Progenitor cell of endocrine pancreas (in vitro differentiated cells): Measurements from ENCODE around the gene PALM2AKAP2. TPM values are rescaled to one million over a fixed set of nuclear protein-coding genes. Genes with fewer than 3 reads are reported as not detected.

Experiments
- DNase-seq: peaks from one replicate; pipeline ENCODE4 v3.0.0; 2021; ENCODE audit warnings: low spot score; ENCODE audit not compliant: unreplicated experiment
- H3K27ac Mint-ChIP-seq: 2 replicates; pipeline ENCODE4 v1.8.0; 2021; ENCODE audit warnings: mild to moderate bottlenecking, moderate library complexity, mixed read lengths
- H3K27me3 Mint-ChIP-seq: 2 replicates; pipeline ENCODE4 v1.8.0; 2021; ENCODE audit warnings: mixed read lengths
- H3K36me3 Mint-ChIP-seq: 2 replicates; pipeline ENCODE4 v1.8.0; 2022; ENCODE audit warnings: mixed read lengths; ENCODE audit not compliant: insufficient read depth
- H3K4me1 Mint-ChIP-seq: 2 replicates; pipeline ENCODE4 v1.8.0; 2021; ENCODE audit warnings: low read depth, mixed read lengths
- H3K4me3 Mint-ChIP-seq: 2 replicates; pipeline ENCODE4 v1.8.0; 2021; ENCODE audit warnings: low read depth, mild to moderate bottlenecking, moderate library complexity, mixed read lengths
- H3K9me3 Mint-ChIP-seq: 2 replicates; pipeline ENCODE4 v1.8.0; 2021; ENCODE audit warnings: low read depth, mixed read lengths
- CTCF ChIP-seq: fragments of 200-600 bp; sonication (generic); IDR thresholded peaks from one replicate; pipeline ENCODE4 v1.5.0; 2021; ENCODE audit warnings: antibody characterized with exemption, mild to moderate bottlenecking; ENCODE audit not compliant: unreplicated experiment
- total RNA-seq: library from RNA; stranded (reverse); gene quantifications from 2 replicates; pipeline ENCODE4 v1.2.1, GENCODE V29; 2021

PALM2AKAP2 gene
- total RNA-seq, 1 donor from 2014 or later: 0.74 TPM

- H3K9me3 Mint-ChIP-seq: no peaks in the 10 kb centered on the region
- peaks cover 25% of the 10 kb centered on the region for H3K27me3 Mint-ChIP-seq
- no peak overlapping the region for H3K4me3 Mint-ChIP-seq
- no peak overlapping the region for H3K27ac Mint-ChIP-seq
- H3K4me1 Mint-ChIP-seq: peaks cover 11% of the 10 kb centered on the region
- no peak for TF ChIP-seq CTCF
- no peak for DNase-seq
- no peaks in the 10 kb centered on the region for H3K36me3 Mint-ChIP-seq
These were observed 8.9 kb upstream of the PALM2AKAP2 start for GRCh38 chr9:109771087-109771486.

GRCh38 chr9:109771796-109772531, 8.0 kb upstream of the PALM2AKAP2 start:
- H3K27ac Mint-ChIP-seq: no peak overlapping the region
- no peaks in the 10 kb centered on the region for H3K9me3 Mint-ChIP-seq
- no peak for DNase-seq
- no peak overlapping the region for H3K4me3 Mint-ChIP-seq
- peaks cover 11% of the 10 kb centered on the region for H3K4me1 Mint-ChIP-seq
- TF ChIP-seq CTCF: no peak
- H3K36me3 Mint-ChIP-seq: no peaks in the 10 kb centered on the region
- H3K27me3 Mint-ChIP-seq: peaks cover 31% of the 10 kb centered on the region

DNA sequence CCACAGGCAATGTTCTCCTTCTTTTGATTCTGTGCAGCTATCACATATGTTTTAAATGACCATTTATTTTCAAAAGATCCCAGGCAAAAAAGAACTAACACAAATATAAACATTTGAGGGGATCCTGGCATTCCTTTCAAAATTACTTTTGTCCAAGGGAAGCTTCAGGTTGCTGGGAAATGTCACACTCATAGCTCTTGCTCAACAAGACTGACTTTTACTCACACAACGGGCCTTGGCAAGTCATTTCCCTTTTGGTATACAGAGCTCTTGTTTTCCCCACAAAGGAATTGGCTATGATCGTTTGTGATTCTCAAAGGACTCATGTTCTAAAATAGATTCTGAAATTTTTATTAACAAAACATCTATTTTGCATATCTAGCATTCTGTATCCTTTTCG, 4.5 kb upstream of the PALM2AKAP2 start:
- Mint-ChIP-seq H3K9me3 (no peaks in the 10 kb centered on the region), H3K27ac (no peak overlapping the region), H3K4me1 (peaks cover 8% of the 10 kb centered on the region), H3K4me3 (no peak overlapping the region), H3K27me3 (peaks cover 50% of the 10 kb centered on the region), H3K36me3 (no peaks in the 10 kb centered on the region)
- no peak for DNase-seq
- TF ChIP-seq CTCF: no peak

DNA sequence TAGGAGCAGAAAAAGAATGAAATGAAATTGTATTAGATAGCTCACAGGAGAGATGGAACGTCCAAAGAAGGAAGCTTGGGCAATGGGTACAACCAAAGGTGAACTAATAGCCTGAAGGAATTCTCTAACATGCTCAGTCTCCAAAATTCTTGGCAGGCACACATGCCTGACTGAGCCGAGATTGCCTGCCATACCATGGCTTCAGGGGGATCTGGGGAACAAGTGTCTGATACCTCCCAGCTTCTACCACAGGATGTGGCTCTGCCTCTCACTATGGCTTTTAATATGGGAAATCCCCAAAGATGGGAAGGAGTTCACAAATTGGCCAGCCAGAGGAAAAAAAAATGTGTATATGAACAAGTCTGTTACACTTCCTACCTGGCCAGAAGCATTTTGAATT, 3.6 kb upstream of the PALM2AKAP2 start:
- Mint-ChIP-seq H3K36me3 (no peaks in the 10 kb centered on the region), H3K4me3 (no peak overlapping the region), H3K27ac (no peak overlapping the region), H3K27me3 (peaks cover 55% of the 10 kb centered on the region), H3K9me3 (no peaks in the 10 kb centered on the region), H3K4me1 (peaks cover 6% of the 10 kb centered on the region)
- TF ChIP-seq CTCF: no peak
- DNase-seq: no peak

- Mint-ChIP-seq H3K9me3 (no peaks in the 10 kb centered on the region), H3K4me3 (peak overlapping the region; percentile 69), H3K36me3 (no peaks in the 10 kb centered on the region), H3K4me1 (peaks cover 3% of the 10 kb centered on the region), H3K27me3 (peaks cover 73% of the 10 kb centered on the region), H3K27ac (peak overlapping the region; percentile 76)
- no peak for TF ChIP-seq CTCF
- DNase-seq: no peak
These were observed 545 bp downstream of the PALM2AKAP2 start for GRCh38 chr9:109780453-109781033.
